DND-41 (cell line): ENCODE measurements around the gene PPIL6.

Source experiments
- EZH2 ChIP-seq: IDR thresholded peaks from 3 replicates; pipeline ENCODE4 v1.6.1; 2012; ENCODE audit warnings: borderline replicate concordance, low read depth, mild to moderate bottlenecking, moderate library complexity, low read length, inconsistent platforms; ENCODE audit not compliant: severe bottlenecking
- TF ChIP-seq, protein P1 (sequence below): IDR thresholded peaks from 2 replicates; pipeline ENCODE4 v1.5.1; 2012; ENCODE audit warnings: borderline replicate concordance, low read length, moderate library complexity, mild to moderate bottlenecking; ENCODE audit not compliant: poor library complexity, severe bottlenecking; ENCODE audit errors: extremely low read depth

DNA sequence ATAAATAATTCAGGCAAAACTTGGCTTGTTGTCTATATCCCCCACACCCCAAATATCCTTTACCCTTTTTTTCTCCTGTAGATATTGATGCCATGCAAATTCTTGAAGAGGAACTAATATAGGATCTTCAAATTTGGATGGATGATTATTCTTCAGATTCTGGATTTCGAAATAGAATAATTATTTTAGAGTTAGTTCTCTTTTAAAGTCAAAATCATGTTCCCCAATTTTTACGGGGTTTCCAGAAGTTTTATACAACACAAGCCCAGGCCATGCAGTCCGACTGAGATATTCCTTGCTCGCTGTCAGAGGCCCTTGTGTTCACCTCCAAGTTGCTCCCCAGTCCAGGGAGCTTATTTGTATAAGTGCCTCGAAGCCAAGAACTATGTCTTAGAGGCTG, 4.4 kb downstream of the PPIL6 start:
- no peak for TF ChIP-seq EZH2
- TF ChIP-seq, protein P1, sequence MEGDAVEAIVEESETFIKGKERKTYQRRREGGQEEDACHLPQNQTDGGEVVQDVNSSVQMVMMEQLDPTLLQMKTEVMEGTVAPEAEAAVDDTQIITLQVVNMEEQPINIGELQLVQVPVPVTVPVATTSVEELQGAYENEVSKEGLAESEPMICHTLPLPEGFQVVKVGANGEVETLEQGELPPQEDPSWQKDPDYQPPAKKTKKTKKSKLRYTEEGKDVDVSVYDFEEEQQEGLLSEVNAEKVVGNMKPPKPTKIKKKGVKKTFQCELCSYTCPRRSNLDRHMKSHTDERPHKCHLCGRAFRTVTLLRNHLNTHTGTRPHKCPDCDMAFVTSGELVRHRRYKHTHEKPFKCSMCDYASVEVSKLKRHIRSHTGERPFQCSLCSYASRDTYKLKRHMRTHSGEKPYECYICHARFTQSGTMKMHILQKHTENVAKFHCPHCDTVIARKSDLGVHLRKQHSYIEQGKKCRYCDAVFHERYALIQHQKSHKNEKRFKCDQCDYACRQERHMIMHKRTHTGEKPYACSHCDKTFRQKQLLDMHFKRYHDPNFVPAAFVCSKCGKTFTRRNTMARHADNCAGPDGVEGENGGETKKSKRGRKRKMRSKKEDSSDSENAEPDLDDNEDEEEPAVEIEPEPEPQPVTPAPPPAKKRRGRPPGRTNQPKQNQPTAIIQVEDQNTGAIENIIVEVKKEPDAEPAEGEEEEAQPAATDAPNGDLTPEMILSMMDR, result no peak
